A172 (cell line): ENCODE data around the gene BDP1. TPM values are rescaled to one million over a fixed set of nuclear protein-coding genes. Genes with fewer than 3 reads are reported as not detected.

Experiments
- total RNA-seq: library from RNA; depleted of rRNA; stranded (reverse); fragments of >200 nt; shearing (Covaris generic); gene quantifications from 2 replicates; pipeline ENCODE4 v1.2.3, GENCODE V29; 2014; rRNA removed

Gene BDP1
- total RNA-seq, 1 experiment from 2014 or later = 26.0 TPM

Other genes with a start within 250 kb of the BDP1 start
- 66.1 and 70.8 TPM in 2 replicates for gene MCCC2, start 131.7 kb downstream of the BDP1 start, total RNA-seq